Measurements from ENCODE around the gene COL5A1. TPM values are rescaled to one million over a fixed set of nuclear protein-coding genes. Genes with fewer than 3 reads are reported as not detected.

Gene COL5A1
- total RNA-seq, 1 donor from 2014 or later = 0.14 TPM

DNA sequence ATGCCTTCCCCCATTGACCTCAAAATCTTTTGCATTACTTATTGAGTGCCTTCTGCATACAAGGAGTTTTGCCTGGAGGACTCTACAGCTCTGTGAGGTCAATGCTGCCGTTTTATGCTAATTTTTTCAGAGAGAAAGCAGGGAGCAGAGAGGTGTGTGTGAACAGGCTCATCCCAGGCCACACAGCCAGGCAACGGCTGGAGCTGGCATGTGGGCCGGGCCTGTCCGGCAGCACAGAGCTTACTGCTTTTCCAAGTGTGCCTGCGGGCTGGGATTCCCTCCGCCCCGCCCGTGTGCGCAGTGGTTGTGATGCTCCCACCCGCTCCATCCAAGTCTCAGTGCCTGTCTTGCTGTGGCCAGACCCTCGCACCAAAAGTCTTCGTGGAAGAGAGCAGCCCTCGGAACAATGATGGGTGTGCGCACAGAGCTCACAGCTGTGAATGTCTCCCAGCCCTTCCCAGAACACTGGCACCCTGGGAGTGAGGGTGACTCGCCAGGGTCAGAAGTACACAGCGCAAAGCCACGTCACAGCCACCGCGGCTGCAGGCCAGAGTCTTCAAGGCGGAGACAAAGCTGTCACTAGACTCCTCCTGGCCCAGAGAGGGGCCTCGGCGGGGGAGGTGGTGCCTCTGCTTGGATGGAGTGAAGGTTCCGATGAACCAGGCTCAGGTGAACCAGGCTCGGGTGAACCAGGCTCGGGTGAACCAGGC lies 82.8 kb downstream of the COL5A1 start:
- intact Hi-C loops (cut with micrococcal nuclease) = no loop called here

DNA sequence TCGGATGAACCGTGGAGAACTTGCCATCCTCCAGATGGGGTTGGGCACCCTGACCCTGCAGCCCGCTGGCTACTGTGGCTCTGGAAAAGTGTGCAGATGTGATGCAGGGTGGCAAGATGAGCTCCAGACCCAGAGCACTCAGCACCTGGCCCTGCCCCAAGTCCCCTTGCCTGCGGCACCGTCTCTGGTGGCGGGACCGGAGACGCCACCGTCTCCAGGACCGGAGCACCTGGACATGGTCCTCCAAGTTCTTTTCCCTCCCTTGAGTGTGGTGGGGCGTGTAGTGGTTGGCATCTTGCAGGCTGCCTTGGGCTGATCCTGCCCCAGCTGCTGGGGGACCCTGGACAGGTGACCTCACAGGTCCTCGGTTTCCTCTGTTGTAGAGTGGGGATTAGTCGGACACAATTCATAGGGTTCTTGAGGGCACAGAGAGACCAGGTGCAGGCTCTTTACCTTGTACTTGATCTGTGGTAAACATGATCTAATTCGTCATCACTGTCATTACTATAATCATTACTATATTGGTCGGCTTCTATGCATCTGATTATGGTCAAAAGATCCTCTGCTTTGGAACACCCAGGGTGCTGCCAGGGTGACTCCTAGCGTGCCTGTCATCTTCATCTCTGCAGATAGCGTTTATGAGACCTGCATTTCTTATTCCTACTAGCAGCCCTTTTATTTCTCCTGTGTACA lies 83.5 kb downstream of the COL5A1 start:
- intact Hi-C loops (cut with micrococcal nuclease) = no loop called here

DNA sequence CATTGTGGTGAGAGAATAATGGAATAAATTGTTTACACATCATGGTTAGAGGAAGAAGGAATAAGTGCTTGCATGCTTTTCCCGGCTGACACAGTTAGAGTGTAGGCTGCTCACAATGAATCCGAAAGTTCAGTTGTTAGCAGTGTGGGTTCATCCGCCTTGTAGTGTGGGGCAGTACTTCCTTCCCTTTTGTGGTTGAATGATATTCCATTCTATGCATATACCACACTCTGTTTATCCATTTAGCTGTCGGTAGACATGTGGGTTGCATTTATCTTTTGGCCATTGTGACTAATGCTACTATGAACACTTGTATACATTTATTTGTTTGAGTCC lies 84.0 kb downstream of the COL5A1 start:
- intact Hi-C loops (cut with micrococcal nuclease) = no loop called here

DNA sequence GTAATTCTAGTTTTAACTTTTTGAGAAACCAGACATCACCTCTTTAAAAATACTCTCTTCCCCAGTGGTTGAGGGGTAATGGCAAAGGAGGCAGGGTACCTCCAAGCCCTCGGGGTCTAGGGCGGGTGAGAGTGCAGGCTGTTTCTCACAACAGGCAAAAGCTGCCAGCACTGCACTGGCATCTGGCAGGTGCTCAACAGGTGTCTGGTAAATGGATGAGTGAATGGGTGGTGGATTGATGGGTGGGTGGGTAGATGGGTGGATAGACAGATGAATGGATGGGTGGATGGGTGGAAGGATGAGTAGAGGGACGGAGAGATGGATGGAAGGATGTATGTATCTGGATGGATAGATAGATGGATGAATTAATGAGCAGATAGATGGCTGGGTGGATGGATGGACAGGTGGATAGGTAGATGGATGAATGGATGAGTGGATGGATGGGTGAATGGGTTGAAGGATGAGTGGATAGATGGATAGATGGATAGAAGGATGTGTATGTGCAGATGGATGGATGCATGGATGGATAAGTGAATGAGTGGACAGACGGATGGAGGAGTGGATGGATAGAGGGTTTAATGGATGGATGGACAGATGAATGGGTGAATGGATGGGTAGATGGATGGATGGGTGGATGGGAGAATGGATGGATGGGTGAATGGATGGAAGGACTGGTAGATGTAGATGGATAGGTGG lies 84.6 kb downstream of the COL5A1 start:
- intact Hi-C loops (cut with micrococcal nuclease) = no loop called here

DNA sequence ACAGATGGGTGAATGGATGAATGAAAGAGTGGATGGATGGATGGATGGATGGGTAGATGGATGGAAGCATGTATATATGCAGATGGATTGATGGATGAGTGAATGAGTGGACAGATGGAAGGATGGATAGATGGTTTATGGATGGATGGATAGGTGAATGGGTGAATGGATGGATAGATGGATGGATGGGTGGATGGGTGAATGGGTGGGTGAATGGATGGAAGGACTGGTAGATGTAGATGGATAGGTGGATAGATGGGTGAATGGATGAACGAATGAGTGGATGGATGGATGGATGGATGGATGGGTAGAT lies 85.1 kb downstream of the COL5A1 start:
- intact Hi-C loops (cut with micrococcal nuclease) = no loop called here

DNA sequence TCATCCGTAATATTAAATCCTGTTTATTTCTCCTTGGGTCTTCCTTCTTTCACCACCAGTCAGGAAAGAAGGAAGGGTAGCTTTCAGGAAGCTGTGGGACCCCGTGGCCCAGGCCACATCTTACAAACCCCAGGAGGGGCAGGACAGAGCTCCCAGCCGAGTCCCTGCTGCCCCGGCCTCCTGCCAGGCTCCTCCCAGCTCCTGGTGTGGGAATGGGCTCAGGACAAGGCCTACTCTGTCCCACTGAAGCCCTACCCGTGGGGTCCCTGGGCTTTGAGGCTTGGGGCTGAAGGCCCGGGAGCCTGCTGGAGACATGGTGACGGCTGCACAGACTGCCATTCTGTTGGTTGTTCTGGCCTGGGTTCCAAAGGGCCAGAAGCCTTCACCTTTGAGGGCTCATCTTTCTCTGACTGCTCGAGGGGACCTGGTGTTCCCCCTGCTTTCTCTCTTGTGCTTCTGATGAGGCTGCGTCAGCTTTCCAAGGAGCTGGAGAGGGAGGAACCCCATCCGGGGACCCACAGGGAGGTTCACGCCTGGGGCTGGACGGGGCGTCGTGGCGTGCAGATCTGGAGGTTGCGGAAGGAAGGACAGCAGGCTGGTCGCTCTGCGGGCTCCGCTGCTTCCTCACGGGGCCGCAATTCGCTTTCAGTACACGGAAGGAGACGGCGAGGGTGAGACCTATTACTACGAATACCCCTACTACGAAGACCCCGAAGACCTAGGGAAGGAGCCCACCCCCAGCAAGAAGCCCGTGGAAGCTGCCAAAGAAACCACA lies 86.6 kb downstream of the COL5A1 start:
- intact Hi-C loops (cut with micrococcal nuclease) = no loop called here

DNA sequence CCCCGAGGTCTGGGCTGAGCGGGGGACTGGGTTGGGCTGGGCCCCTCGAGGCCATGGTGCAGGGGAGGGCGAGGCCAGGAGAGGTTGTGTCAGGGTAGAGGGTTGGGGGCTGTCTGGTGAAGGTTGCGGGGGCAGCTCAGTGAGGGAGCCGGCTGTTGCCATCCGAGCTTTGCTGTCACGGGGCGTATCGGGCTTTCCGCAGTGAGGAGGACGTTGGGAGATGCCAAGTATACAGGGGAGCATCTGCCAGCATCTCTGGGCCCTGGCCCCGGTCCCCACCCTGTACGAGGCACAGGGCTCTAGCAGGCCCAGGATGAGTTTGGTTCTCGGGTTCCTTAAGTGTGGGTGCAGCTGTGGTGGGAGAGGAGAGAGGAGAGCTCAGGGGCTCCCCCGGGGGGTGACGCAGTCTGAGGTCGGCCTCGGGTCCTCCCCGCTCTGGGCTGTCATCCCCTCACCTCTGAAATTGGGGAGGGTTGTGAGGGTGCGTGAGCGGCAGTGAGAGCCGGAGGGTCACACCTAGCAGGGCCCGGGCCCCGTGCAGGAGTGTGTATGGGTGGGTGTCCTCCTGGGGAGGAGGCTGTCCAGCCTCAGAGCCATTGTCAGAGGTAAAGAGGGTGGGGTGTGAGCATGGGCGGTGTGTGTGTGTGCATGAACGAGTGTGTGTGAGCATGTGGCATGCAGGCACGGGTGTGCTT lies 87.3 kb downstream of the COL5A1 start:
- intact Hi-C loops (cut with micrococcal nuclease) = no loop called here

DNA sequence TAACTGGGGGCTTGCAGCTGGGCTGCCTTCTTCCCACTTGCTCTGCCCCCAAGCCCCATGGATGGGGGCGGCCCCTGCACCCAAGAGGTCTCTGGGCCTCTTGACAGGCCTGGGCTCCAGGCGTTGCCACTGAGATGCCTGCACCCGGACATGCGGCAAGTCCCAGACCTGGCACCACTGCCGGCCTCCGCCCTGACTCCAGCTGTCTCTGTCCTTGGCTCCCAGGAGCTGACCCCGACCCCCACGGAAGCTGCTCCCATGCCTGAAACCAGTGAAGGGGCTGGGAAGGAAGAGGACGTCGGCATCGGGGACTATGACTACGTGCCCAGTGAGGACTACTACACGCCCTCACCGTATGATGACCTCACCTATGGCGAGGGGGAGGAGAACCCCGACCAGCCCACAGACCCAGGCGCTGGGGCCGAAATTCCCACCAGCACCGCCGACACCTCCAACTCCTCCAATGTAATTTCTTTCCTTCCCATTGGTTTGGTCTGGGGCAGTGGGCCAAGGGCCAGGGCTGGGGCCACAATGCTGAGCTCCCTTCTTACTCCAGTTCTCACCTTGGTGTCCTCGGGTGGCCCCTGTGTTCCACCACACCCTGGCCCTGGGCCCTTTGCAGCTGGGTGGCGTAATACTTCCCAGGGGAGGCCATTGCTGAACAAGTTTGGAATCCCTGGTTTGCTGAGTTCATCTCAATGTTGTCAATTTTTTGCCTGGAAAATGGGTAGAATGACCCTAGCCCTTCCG lies 88.6 kb downstream of the COL5A1 start:
- intact Hi-C loops (cut with micrococcal nuclease) = no loop called here

DNA sequence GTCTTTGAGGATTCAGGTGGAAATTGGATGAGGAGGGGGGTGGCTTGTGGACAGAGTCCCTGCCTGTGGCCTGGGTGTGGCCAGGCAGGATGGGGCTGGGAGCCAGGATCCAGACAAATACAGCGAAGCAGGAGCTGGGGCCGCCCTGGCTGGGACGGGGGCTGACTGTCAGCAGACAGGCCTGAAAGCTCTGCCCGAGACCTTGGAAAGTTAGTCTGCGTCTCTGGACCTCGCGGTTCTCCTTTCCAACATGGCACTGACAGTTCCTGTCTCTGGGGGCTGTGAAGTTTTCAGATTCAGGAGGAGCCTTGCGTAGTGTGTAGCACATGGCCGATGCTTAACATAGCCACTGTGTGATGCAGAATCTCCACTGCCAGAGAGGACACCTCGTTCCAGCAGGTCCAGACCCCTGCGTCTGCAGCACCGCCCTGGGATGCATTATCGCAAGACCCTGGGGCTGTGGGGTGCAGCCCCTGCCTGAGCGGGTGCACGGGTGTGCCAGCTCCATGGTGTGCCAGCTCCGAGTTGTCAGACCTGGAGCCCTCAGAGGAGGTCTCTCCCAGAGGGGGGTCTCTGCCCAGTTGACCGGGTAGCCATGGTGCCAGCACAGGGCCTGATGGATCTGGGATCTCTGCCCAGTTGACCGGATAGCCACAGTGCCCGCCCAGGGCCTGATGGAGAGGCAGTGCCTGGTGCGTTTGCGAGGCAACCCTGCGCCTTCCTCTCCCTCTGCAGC lies 89.3 kb downstream of the COL5A1 start:
- intact Hi-C loops (cut with micrococcal nuclease) = no loop called here

DNA sequence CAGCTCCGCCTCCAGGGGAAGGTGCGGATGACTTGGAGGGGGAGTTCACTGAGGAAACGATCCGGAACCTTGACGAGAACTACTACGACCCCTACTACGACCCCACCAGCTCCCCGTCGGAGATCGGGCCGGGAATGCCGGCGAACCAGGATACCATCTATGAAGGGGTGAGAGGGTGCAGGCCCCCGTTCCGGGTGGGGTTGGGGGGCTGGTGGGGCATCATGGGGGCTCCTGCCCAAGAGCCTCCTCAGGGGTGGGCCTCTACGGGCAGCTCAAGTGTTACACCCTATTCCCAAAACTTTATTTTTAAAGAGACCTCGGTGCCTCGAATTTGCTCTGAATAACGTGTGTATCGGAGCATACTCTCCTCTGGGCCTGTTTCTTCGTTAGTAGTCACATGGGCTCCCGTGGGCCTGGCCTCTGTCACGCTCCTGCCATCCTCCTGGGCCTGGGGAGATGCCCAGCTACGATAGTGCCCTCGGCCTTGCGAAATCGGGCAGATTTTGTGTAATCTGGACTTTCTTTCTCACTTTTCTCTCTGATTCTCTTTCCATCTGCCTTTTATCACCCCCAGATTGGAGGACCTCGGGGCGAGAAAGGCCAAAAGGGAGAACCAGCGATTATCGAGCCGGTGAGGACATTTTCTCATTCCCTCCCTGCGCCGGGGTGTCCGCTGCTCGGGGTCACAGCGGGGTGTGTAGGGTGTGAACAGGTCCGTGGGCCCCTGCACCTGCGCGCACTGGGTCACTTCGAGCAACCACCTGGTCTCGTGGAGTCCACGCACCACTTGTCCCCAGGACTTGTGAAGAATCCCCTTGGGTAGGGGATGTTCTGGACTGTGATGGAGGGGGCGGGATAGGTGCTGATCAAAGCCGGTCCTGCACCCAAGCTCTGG lies 90.1 kb downstream of the COL5A1 start:
- intact Hi-C loops (cut with micrococcal nuclease) = no loop called here

DNA sequence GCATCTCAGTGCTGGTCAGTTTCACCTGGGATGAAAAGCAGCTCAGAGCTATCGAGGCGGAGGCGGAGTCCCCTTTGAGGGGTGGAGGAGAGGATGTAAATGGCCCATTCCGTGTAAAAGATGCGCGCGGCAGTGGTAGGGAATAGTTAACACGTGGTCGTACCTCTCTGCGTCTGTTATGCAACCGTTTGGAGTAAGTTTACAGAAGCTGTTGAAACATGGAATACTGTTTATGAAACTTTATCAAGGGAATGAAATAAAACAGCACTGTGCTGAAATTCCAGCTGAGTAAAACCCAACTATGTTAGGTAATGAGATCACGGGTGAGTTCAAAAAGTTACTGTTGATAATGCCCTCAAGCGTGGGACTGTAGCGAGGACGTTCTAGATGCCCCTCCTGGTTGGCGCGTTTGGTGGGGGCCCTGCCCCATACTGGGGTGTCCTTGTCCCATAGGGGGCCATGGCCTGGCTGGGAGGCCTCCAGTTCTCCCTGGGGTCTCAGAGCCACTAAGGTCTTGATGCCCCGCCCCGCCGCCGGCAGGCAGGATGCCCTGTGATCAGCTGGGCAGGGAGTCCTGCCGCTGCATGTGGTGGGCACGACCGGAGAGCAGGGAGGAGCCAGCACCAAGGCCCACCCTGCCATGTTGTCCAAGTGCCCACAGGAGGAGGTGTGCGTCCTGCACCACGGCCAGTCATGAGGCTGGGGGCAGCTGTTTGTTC lies 90.9 kb downstream of the COL5A1 start:
- intact Hi-C loops (cut with micrococcal nuclease) = no loop called here

DNA sequence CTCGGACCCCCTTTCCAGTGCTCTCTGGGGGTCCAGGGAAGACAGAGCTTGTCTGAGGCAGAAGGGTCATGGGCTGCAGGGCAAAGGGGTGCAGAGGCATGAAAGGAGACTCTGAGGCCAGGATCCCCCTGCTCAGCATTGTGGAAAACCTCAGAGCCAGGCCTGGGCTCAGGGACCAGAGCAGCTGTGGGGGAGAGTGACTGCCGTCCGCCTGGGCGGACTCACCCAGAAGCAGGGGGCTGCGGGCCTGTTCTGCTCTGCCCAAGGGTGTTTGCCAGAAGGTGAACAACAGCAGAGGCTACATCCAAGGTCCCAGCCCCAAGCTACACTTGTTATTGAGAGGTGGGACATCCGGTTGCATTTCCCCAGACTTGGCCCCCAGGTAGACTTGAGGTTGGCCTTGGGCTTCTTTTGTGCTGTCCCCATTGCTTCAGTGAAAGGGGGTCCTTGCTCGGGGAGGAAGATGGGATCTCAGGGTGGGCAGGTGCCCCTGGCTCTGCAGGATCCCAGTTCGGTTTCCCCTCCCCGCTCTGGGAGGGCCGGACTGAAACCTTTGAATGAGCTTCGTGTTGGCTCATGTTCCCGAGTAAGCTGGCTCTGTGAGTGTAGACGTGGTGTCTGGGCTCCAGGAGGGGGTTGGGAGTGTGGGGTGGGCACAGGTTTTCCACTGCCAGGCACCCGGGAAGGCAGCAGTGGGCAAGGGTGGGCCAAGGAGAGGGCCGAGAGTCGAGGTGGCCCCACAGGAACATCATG lies 92.1 kb downstream of the COL5A1 start:
- intact Hi-C loops (cut with micrococcal nuclease) = no loop called here

DNA sequence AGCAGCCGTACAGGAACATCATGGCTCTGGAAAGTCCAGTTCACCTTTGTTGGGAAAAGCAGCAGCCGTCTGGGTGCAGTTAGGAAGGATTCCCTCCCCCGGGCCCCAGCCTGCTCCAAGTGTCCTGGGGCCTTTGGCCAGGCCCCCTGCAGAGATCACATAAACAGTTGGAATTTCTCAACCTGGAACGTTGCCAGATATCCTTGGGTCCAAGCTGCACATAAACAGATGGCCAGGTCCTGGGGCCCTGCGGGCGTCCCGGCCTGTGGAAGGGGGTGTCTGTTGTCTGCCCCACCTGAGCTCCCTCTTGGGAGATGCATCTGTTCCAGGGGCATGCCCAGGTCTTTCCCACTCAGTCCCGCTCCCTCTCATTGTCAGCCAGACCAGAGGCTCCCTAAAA lies 92.7 kb downstream of the COL5A1 start:
- intact Hi-C loops (cut with micrococcal nuclease) = no loop called here

DNA sequence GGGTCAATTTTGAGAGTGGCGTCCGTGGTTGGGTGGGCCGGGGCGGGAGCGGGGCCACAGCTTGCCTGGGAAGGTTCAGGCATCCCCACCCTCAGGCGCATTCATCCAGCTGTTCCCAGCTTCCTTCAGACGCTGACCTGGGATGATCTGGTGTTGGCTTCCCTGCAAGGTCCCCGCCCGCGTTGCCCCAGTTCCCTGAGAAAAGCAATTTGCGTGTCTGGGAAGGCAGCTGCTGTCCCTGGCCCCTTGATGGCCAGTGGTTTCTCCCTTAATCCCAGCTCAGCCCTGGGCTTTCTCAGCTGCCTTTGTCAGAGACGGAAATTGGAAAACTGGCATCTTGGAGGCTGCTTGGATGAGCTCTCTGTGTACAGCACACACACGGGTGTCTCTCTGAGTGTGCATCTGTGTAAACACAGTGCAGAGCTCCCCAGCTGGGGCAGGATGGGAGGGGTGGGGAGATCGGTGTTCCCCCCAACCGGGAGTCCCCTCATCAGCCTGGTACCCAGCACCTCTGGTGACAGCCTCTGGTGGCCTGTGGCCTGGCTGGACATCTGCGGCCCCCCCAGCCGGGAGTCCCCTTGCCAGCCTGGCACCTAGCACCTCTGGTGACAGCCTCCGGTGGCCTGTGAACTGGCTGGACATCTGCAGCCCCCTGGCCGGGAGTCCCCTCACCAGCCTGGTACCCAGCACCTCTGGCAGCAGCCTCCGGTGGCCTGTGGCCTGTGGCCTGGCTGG lies 94.0 kb downstream of the COL5A1 start:
- intact Hi-C loops (cut with micrococcal nuclease) = loop anchor here (2.0 kb wide), 1 partner anchor 37 kb away; no protein-coding TSS in a partner anchor

DNA sequence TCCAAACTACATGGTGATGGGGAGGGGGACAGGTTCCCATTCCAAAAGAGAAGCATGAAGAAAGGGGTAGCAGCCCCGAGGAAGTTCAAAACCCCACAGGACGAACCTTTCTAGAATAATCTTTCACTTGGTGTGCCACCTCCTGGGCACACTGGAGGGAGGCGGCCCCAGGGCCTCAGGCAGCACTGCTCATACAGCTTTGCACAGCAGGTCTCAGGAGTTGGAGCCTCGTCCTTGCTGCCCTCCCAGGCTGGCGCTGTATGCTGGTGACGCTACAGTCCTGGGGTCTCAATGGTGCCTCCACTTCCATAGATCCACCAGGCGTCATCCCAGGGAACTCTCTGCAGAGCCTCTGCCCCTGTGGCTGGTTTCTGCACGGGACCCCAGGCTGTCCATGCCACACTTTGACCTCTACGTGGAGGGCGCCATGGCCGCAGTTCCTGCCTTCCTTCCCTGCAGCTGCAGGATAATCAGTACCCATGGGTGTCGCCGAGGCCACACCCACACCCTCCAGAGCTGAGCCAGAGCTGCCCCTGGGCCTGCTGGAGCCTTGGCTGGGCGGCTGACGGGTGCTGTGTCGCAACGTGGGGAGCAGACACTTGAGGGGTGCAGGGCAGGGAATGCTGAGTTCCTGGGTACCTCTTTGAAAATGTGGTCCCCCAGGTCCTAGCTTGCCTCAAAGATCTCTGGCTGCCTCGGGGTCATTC lies 95.3 kb downstream of the COL5A1 start:
- intact Hi-C loops (cut with micrococcal nuclease) = loop anchor here (2.0 kb wide), 1 partner anchor 38 kb away; no protein-coding TSS in a partner anchor

Measured in T-helper 2 cell treated with Interferon-gamma antibody and Interleukin-4, amounts not matched to agents 100 ng/mL and 5 ng/mL, for 36 hours (primary cell).